Tibial nerve (tissue), 4 donors: ENCODE measurements around the gene CHN1. TPM values are rescaled to one million over a fixed set of nuclear protein-coding genes. Genes with fewer than 3 reads are reported as not detected.

Experiments used
- small RNA-seq: library from RNA; depleted of rRNA; stranded (forward); fragments of <200 nt; gene quantifications from one replicate; pipeline ENCODE3, GENCODE V24; 2016
- total RNA-seq, 4 donors: library from RNA; depleted of rRNA; stranded (reverse); fragments of >200 nt; gene quantifications; one replicate each; pipeline ENCODE4 v1.1.0, GENCODE V29; 2016

The CHN1 gene
- total RNA-seq, 4 donors from 2014 or later, result 17.3 to 27.2 (median 23.8) TPM

Small RNA genes within 50 kb of the gene (small RNA-seq; reads per million reads assigned to genes)
- gene RNU6-1290P (not detected), gene RNU6-763P (not detected)

Other genes with a start within 250 kb of the CHN1 start
- not detected for gene CHRNA1, start 240.9 kb downstream of the CHN1 start, total RNA-seq
- 10 to 100 TPM; 44.8 to 69.9 (median 53.2) TPM for gene ATF2, start 162.8 kb upstream of the CHN1 start, total RNA-seq
- gene ATP5MC3, start 176.3 kb upstream of the CHN1 start, total RNA-seq, result 100 to 1,000 TPM in 1 of 4 donors, 10 to 100 TPM in 3; 47.3 to 103 (median 74.2) TPM